ENCODE measurements around the gene LRPAP1. TPM values are rescaled to one million over a fixed set of nuclear protein-coding genes. Genes with fewer than 3 reads are reported as not detected.

LRPAP1 gene
- total RNA-seq, 1 donor from 2014 or later: 152 TPM

DNA sequence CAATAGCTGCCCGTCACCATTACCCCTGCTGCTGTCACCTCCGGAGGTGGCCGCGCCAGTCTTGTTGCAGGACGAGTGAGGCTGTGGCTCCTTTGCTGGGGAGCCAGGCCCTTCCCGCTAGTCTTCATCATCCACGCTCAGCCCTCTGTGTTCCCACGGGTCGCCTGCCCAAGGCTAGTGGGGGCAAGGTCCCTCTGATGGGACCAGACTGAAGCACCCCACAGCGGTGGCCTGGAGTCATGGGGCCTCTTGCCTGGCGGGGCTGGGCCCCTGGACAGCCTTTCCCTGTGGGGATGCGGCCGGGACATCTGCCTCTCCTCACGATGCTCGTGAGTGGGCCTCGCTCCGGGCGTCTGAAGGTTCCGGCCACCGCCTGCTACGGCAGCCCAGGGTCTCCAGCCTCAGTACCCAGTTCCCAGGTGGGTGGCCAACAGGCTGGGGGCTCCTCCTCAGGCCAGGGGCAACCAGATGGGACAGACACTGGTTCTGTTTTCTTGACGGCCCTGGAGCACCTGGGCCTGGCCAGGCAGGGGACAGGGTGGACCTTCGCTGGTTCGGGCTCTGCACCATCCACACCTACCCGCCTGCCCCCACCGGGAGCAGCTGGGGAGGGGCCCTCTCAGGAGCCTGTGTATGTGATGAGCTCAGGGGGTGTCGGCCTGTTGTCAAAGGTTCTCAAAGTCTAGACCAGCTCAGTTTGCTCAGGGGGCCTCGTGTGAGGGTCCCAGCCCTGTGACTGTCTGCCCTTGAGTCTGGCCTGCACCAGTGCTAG, 36.8 kb downstream of the LRPAP1 start:
- H3K27me3 Mint-ChIP-seq: peaks cover 13% of the 10 kb centered on the region
- TF ChIP-seq, protein P1, sequence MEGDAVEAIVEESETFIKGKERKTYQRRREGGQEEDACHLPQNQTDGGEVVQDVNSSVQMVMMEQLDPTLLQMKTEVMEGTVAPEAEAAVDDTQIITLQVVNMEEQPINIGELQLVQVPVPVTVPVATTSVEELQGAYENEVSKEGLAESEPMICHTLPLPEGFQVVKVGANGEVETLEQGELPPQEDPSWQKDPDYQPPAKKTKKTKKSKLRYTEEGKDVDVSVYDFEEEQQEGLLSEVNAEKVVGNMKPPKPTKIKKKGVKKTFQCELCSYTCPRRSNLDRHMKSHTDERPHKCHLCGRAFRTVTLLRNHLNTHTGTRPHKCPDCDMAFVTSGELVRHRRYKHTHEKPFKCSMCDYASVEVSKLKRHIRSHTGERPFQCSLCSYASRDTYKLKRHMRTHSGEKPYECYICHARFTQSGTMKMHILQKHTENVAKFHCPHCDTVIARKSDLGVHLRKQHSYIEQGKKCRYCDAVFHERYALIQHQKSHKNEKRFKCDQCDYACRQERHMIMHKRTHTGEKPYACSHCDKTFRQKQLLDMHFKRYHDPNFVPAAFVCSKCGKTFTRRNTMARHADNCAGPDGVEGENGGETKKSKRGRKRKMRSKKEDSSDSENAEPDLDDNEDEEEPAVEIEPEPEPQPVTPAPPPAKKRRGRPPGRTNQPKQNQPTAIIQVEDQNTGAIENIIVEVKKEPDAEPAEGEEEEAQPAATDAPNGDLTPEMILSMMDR (conservative IDR thresholded peaks at IDR 0.05): no peak
- H3K4me1 Mint-ChIP-seq (ENCODE audit: unreplicated experiment): no peaks in the 10 kb centered on the region
- H3K9me3 Mint-ChIP-seq: no peaks in the 10 kb centered on the region
- no peak for DNase-seq (ENCODE audit: extremely low spot score, unreplicated experiment)
- H3K36me3 Mint-ChIP-seq: no peaks in the 10 kb centered on the region
- H3K4me3 Mint-ChIP-seq: no peak overlapping the region
- no peak overlapping the region for H3K27ac Mint-ChIP-seq

DNA sequence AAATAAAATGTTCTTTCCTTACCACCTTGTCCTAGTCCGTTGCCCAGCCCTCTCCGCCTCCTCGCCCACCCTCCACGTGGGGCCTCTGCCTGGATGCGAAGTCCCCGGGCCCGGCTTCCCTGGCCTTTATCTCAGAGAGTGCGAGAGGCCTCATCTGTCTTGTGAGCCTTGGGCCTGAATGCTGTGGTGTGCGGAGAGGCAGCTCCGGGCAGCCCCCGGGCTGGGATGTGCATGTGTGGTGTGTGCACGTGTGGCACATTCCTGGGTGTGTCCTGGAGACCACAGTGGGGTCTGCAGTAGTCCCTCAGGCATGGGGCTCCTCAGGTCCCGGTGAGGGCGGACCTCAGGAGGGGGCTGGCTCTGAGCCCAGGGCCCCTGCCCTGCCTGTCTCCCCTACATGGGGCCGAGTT, 37.8 kb downstream of the LRPAP1 start:
- no peaks in the 10 kb centered on the region for H3K4me1 Mint-ChIP-seq (ENCODE audit: unreplicated experiment)
- H3K36me3 Mint-ChIP-seq: no peaks in the 10 kb centered on the region
- H3K9me3 Mint-ChIP-seq: no peaks in the 10 kb centered on the region
- DNase-seq (ENCODE audit: extremely low spot score, unreplicated experiment): no peak
- TF ChIP-seq, protein P1 (conservative IDR thresholded peaks at IDR 0.05): no peak
- H3K27ac Mint-ChIP-seq: peak overlapping the region; percentile 9
- peaks cover 13% of the 10 kb centered on the region for H3K27me3 Mint-ChIP-seq
- no peak overlapping the region for H3K4me3 Mint-ChIP-seq

DNA sequence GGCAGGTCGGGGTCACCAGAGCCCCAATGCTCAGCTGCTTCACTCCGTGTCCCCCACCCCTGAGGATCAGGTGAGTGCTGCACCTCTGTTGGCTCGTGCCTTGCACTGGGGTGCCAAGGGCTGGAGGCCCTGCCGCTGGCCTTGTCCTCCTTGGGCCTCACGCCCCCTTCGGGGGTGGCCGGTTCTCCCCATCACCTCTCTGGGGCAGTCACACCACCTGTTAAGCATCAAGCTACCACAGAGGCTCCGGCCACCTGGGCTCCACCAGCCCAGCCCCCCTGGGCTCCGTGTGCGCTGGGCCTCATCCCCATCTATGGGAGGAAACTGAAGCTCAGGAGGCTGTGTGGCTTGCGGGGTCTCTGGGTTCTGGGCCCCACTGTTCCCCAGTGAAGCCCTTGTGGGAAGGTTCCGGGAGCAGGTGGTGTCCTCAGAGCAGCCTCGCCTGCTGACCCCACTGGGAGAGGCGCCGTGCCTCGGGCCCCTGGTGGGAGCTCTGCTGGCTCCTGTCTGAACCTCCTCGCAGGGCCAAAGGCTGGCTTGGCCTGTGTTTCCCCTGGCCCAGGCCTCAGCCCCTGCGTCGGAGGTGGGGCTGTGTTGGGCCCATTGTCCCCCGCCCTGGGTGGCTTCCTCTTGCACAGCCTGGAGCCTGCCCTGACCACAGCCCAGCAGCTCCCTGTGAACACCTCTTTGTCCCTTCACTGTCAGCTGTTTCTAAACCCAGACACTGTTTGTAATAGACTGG, 38.3 kb downstream of the LRPAP1 start:
- H3K4me1 Mint-ChIP-seq (ENCODE audit: unreplicated experiment): no peaks in the 10 kb centered on the region
- no peak overlapping the region for H3K4me3 Mint-ChIP-seq
- no peaks in the 10 kb centered on the region for H3K36me3 Mint-ChIP-seq
- TF ChIP-seq, protein P1 (conservative IDR thresholded peaks at IDR 0.05): no peak
- H3K27me3 Mint-ChIP-seq: peaks cover 14% of the 10 kb centered on the region
- DNase-seq (ENCODE audit: extremely low spot score, unreplicated experiment): no peak
- H3K9me3 Mint-ChIP-seq: no peaks in the 10 kb centered on the region
- peak overlapping the region; percentile 9 for H3K27ac Mint-ChIP-seq

DNA sequence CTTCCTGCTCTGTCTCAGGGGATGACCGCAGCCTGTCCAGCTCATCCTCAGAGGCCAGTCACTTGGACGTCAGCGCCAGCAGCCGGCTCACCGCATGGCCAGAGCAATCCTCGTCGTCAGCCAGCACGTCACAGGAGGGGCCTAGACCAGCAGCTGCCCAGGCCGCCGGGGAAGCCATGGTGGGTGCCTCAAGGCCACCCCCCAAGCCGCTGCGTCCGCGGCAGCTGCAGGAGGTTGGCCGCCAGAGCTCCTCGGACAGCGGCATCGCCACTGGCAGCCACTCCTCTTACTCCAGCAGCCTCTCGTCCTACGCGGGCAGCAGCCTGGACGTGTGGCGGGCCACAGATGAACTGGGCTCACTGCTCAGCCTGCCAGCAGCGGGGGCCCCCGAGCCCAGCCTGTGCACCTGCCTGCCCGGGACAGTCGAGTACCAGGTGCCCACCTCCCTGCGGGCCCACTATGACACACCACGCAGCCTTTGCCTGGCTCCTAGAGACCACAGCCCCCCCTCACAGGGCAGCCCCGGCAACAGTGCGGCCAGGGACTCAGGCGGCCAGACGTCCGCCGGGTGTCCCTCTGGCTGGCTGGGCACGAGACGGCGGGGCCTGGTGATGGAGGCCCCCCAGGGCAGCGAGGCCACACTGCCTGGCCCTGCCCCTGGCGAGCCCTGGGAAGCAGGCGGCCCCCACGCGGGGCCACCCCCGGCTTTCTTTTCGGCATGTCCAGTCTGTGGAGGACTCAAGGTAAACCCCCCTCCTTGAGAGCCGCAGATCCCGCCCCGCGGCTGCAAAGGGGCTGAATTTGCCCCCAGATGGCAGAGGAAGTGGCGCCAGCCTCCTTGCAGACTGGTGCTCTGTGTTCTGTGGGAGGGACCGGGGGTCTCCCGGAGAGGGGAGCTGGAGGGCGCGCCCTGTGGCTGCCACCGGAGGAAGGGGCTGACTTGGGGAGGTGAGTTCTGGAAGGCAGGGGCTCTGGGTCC, 39.2 kb downstream of the LRPAP1 start:
- Mint-ChIP-seq H3K36me3 (no peaks in the 10 kb centered on the region), H3K27me3 (peaks cover 21% of the 10 kb centered on the region), H3K27ac (no peak overlapping the region), H3K9me3 (no peaks in the 10 kb centered on the region), H3K4me1 (ENCODE audit: unreplicated experiment) (no peaks in the 10 kb centered on the region), H3K4me3 (no peak overlapping the region)
- DNase-seq (ENCODE audit: extremely low spot score, unreplicated experiment): no peak
- TF ChIP-seq, protein P1 (conservative IDR thresholded peaks at IDR 0.05): no peak

DNA sequence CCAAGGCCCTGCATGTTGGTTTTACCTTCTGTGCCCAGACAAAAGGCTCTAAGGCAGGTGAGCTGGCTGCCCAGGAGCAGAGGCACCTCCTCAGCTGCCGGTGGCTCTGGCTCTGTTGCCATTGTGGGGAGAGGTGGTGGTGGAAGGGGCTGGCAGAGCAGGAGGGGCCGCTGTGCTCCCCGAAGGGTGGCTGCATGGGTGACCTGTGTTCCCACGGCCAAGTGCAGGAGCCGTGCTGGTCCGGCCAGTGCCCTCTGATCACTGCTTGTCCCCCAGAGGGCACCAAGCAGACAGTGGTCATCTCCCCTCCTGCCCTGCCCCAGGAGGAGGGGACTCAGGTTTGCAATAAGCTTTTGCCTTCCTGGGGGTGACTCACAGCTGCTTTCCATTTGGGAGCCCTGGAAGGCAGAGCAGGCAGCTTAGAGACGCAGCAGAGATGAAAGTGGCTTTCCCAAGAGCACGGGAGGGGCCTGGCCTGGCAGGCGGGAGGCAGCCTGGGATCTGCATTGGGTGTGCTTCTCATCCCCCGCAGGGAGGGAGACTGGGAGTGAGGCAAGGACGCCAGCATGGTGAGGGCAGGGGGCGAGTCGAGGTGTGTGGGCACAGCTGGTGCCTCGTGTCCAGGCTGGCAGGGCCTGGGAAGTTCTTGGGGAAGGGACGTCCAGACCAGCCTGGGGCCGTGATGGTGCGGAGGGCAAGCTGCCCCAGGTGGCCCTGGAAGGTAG, 40.4 kb downstream of the LRPAP1 start:
- TF ChIP-seq, protein P1 (conservative IDR thresholded peaks at IDR 0.05): no peak
- Mint-ChIP-seq H3K4me1 (ENCODE audit: unreplicated experiment) (no peaks in the 10 kb centered on the region), H3K4me3 (no peak overlapping the region), H3K27me3 (peaks cover 21% of the 10 kb centered on the region), H3K9me3 (no peaks in the 10 kb centered on the region), H3K36me3 (no peaks in the 10 kb centered on the region), H3K27ac (peak overlapping the region; percentile 65)
- DNase-seq (ENCODE audit: extremely low spot score, unreplicated experiment): no peak
